HepG2 (cell line): ENCODE results near the gene BRD2. TPM values are rescaled to one million over a fixed set of nuclear protein-coding genes. Genes with fewer than 3 reads are reported as not detected.
A peak's percentile ranks its signal among the peaks of the same experiment; 100 is the strongest.

Experiments
- ARNTL ChIP-seq: sonication (generic); formaldehyde crosslinking; IDR thresholded peaks from 2 replicates; pipeline ENCODE4 v1.4.0; 2020; ENCODE audit warnings: mild to moderate bottlenecking, missing genetic modification reagents
- CBFB ChIP-seq: sonication (generic); formaldehyde crosslinking; IDR thresholded peaks from 2 replicates; pipeline ENCODE4 v1.4.0; 2020; ENCODE audit warnings: missing genetic modification reagents
- ELF3 ChIP-seq: IDR thresholded peaks from 2 replicates; pipeline ENCODE4 v1.6.1; 2016; ENCODE audit warnings: missing genetic modification reagents, missing compliant biosample characterization
- HMG20B ChIP-seq: conservative IDR thresholded peaks from 2 replicates; pipeline ENCODE4 v1.6.1; 2016; ENCODE audit warnings: missing genetic modification reagents, missing compliant biosample characterization
- IRF2 ChIP-seq: IDR thresholded peaks from 2 replicates; pipeline ENCODE4 v1.6.1; 2018; ENCODE audit warnings: missing genetic modification reagents, missing compliant biosample characterization
- JUN ChIP-seq: sonication (generic); formaldehyde crosslinking; IDR thresholded peaks from 2 replicates; pipeline ENCODE4 v1.4.0; 2020; ENCODE audit warnings: mild to moderate bottlenecking, missing genetic modification reagents
- MYC ChIP-seq: sonication (generic); formaldehyde crosslinking; IDR thresholded peaks from 2 replicates; pipeline ENCODE4 v1.9.0; 2021; ENCODE audit warnings: missing genetic modification reagents, borderline replicate concordance
- NCOA2 ChIP-seq: sonication (generic); formaldehyde crosslinking; IDR thresholded peaks from 2 replicates; pipeline ENCODE4 v1.8.0; 2022; ENCODE audit warnings: inconsistent platforms
- NCOR1 ChIP-seq: fragments of 200-600 bp; sonication (generic); IDR thresholded peaks from 2 replicates; pipeline ENCODE4 v1.7.0; 2017; ENCODE audit warnings: antibody characterized with exemption, low read length, borderline replicate concordance
- NFKB2 ChIP-seq: sonication (generic); formaldehyde crosslinking; IDR thresholded peaks from 2 replicates; pipeline ENCODE4 v1.4.0; 2020; ENCODE audit warnings: missing genetic modification reagents, borderline replicate concordance
- PLRG1 ChIP-seq: fragments of 450-650 bp; conservative IDR thresholded peaks from 2 replicates; pipeline ENCODE4 v1.6.1; 2016
- RXRA ChIP-seq: sonication (generic); formaldehyde crosslinking; IDR thresholded peaks from 2 replicates; pipeline ENCODE4 v1.5.1; 2020; ENCODE audit warnings: missing genetic modification reagents
- SOX5 ChIP-seq: IDR thresholded peaks from 2 replicates; pipeline ENCODE4 v1.6.1; 2016; ENCODE audit warnings: borderline replicate concordance
- ZNF160 ChIP-seq: sonication (generic); formaldehyde crosslinking; IDR thresholded peaks from 2 replicates; pipeline ENCODE4 v1.8.0; 2022; ENCODE audit warnings: mild to moderate bottlenecking, inconsistent platforms, missing genetic modification reagents
- ZNF274 ChIP-seq: sonication (generic); formaldehyde crosslinking; IDR thresholded peaks from 2 replicates; pipeline ENCODE4 v1.5.1; 2020; ENCODE audit warnings: mild to moderate bottlenecking, missing genetic modification reagents
- ZNF350 ChIP-seq: sonication (generic); formaldehyde crosslinking; IDR thresholded peaks from 2 replicates; pipeline ENCODE4 v1.4.0; 2020; ENCODE audit warnings: mild to moderate bottlenecking, low read depth, missing genetic modification reagents, borderline replicate concordance
- ZNF367 ChIP-seq: sonication (generic); formaldehyde crosslinking; IDR thresholded peaks from 2 replicates; pipeline ENCODE4 v1.4.0; 2020; ENCODE audit warnings: missing genetic modification reagents, borderline replicate concordance
- ZNF572 ChIP-seq: sonication (generic); formaldehyde crosslinking; IDR thresholded peaks from 2 replicates; pipeline ENCODE4 v1.5.1; 2020; ENCODE audit warnings: mild to moderate bottlenecking, missing genetic modification reagents
- polyA plus RNA-seq, 8 experiments: library from polyadenylated mRNA; depleted of rRNA in 3 of 8; stranded (reverse) in 7 of 8; unstranded in 1 of 8; fragments of >200 nt; fragmentation: Illumina TruSeq in 4 of 8; extraction: Trizol in 4 of 8; gene quantifications; 2 replicates each; pipeline versions ENCODE4 v1.2.1 to v1.2.3, GENCODE V29; 2011 to 2016; ENCODE audit warnings: low read depth in 4 of 8, missing spikeins in 1 of 8, mixed read lengths in 1 of 8; ENCODE audit not compliant: insufficient read depth in 1 of 8
- total RNA-seq, 5 experiments: library from RNA; depleted of rRNA; stranded (reverse); fragments of >200 nt; fragmentation: Illumina TruSeq; extraction: Trizol; gene quantifications; 2 replicates each; pipeline ENCODE4 v1.2.3, GENCODE V29; 2016; ENCODE audit warnings: low read depth in 1 of 5
- TF ChIP-seq, protein P1 (sequence below): sonication (generic); formaldehyde crosslinking; IDR thresholded peaks from 2 replicates; pipeline ENCODE4 v1.8.0; 2022; ENCODE audit warnings: mild to moderate bottlenecking, missing genetic modification reagents, moderate library complexity
- TF ChIP-seq, protein P2 (sequence below): sonication (generic); formaldehyde crosslinking; IDR thresholded peaks from 2 replicates; pipeline ENCODE4 v1.5.1; 2020; ENCODE audit warnings: mild to moderate bottlenecking, missing genetic modification reagents, borderline replicate concordance
- TF ChIP-seq, protein P3 (sequence below): sonication (generic); formaldehyde crosslinking; IDR thresholded peaks from 2 replicates; pipeline ENCODE4 v1.9.0; 2022; ENCODE audit warnings: low read depth, missing genetic modification reagents
- TF ChIP-seq, protein P4 (sequence below): sonication (generic); formaldehyde crosslinking; IDR thresholded peaks from 2 replicates; pipeline ENCODE4 v1.4.0; 2020; ENCODE audit warnings: missing genetic modification reagents
- TF ChIP-seq, protein P5 (sequence below): sonication (generic); formaldehyde crosslinking; IDR thresholded peaks from 2 replicates; pipeline ENCODE4 v1.4.0; 2020; ENCODE audit warnings: missing genetic modification reagents

The BRD2 gene
- total and polyA plus RNA-seq, 2 of the 13 experiments (the other 11 are each of a cell fraction or from before 2014, with no cell fraction given) = 143 to 202 TPM

DNA sequence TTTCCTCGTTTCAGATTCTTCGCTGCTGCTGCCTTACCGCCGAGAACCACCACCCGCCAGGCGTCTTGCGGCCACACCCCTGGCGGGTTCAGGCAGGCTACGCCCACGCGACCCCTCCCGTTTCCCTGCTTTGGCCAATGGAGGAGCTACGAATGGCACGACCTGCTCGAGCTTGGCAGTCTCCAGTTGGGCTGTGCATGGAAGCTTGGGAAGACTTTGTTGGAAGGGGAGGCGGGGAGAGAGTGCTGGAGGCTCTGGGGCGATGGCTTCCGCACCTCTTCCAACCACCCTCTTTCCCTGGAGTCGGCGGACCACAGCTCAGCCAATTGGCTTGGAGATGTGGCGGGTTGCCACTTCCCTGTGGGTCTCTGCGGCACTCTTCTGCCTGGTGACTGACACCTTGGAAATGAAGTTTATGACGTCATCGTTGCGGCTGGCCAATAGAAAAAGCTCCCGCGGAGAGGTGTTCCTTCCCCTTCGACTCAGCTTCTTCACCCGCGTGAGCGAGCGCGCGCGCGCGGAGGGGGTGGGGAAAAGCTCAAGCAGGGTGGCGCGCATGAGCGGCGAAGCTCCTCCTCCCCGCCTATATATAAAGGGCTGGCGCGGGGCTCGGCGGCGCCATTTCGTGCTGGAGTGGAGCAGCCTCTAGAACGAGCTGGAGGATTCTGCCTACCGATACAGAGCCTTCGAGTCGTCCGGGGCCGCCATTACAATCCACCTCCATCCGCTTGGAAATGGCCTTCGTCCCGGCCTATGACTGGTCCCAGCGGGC is 3.4 kb downstream of the BRD2 start (continued):
- TF ChIP-seq, protein P1, sequence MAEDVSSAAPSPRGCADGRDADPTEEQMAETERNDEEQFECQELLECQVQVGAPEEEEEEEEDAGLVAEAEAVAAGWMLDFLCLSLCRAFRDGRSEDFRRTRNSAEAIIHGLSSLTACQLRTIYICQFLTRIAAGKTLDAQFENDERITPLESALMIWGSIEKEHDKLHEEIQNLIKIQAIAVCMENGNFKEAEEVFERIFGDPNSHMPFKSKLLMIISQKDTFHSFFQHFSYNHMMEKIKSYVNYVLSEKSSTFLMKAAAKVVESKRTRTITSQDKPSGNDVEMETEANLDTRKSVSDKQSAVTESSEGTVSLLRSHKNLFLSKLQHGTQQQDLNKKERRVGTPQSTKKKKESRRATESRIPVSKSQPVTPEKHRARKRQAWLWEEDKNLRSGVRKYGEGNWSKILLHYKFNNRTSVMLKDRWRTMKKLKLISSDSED = no peak
- TF ChIP-seq MYC (CRISPR knock-in tag) = peak; percentile 18
- TF ChIP-seq RXRA (CRISPR knock-in tag) = no peak
- TF ChIP-seq ZNF367 (CRISPR knock-in tag) = 0 out of 2 replicates have a peak, but pooled peaks have one; percentile 83
- TF ChIP-seq, protein P2, sequence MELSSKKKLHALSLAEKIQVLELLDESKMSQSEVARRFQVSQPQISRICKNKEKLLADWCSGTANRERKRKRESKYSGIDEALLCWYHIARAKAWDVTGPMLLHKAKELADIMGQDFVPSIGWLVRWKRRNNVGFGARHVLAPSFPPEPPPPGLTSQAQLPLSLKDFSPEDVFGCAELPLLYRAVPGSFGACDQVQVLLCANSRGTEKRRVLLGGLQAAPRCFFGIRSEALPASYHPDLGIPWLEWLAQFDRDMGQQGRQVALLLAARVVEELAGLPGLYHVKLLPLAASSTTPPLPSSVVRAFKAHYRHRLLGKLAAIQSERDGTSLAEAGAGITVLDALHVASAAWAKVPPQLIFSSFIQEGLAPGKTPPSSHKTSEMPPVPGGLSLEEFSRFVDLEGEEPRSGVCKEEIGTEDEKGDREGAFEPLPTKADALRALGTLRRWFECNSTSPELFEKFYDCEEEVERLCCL = no peak
- peak; percentile 62 for TF ChIP-seq ARNTL
- no peak for TF ChIP-seq ZNF572 (CRISPR knock-in tag)
- peak; percentile 79; the same call in 1 of the 2 replicates for TF ChIP-seq IRF2 (CRISPR knock-in tag)
- TF ChIP-seq, protein P3, sequence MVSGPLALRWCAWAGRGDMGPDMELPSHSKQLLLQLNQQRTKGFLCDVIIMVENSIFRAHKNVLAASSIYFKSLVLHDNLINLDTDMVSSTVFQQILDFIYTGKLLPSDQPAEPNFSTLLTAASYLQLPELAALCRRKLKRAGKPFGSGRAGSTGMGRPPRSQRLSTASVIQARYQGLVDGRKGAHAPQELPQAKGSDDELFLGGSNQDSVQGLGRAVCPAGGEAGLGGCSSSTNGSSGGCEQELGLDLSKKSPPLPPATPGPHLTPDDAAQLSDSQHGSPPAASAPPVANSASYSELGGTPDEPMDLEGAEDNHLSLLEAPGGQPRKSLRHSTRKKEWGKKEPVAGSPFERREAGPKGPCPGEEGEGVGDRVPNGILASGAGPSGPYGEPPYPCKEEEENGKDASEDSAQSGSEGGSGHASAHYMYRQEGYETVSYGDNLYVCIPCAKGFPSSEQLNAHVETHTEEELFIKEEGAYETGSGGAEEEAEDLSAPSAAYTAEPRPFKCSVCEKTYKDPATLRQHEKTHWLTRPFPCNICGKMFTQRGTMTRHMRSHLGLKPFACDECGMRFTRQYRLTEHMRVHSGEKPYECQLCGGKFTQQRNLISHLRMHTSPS = no peak
- TF ChIP-seq ZNF274 (CRISPR knock-in tag) = peak; percentile 64; the same call in 1 of the 2 replicates
- TF ChIP-seq SOX5 = peak; percentile 53; the same call in 1 of the 2 replicates
- TF ChIP-seq, protein P4, sequence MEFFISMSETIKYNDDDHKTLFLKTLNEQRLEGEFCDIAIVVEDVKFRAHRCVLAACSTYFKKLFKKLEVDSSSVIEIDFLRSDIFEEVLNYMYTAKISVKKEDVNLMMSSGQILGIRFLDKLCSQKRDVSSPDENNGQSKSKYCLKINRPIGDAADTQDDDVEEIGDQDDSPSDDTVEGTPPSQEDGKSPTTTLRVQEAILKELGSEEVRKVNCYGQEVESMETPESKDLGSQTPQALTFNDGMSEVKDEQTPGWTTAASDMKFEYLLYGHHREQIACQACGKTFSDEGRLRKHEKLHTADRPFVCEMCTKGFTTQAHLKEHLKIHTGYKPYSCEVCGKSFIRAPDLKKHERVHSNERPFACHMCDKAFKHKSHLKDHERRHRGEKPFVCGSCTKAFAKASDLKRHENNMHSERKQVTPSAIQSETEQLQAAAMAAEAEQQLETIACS (CRISPR knock-in tag) = peak; percentile 99
- TF ChIP-seq ZNF160 (CRISPR knock-in tag) = no peak; the same call in 1 of the 2 replicates
- TF ChIP-seq PLRG1 = no peak
- TF ChIP-seq CBFB = peak; percentile 50; the same call in 1 of the 2 replicates
- peak; percentile 87 for TF ChIP-seq NFKB2 (CRISPR knock-in tag)
- TF ChIP-seq JUN (CRISPR knock-in tag) = peak; percentile 77
- no peak for TF ChIP-seq NCOR1
- peak; percentile 43; the same call in 1 of the 2 replicates for TF ChIP-seq ELF3 (CRISPR knock-in tag)
- 0 out of 2 replicates have a peak, but pooled peaks have one; percentile 59 for TF ChIP-seq HMG20B (CRISPR knock-in tag)
- TF ChIP-seq, protein P5, sequence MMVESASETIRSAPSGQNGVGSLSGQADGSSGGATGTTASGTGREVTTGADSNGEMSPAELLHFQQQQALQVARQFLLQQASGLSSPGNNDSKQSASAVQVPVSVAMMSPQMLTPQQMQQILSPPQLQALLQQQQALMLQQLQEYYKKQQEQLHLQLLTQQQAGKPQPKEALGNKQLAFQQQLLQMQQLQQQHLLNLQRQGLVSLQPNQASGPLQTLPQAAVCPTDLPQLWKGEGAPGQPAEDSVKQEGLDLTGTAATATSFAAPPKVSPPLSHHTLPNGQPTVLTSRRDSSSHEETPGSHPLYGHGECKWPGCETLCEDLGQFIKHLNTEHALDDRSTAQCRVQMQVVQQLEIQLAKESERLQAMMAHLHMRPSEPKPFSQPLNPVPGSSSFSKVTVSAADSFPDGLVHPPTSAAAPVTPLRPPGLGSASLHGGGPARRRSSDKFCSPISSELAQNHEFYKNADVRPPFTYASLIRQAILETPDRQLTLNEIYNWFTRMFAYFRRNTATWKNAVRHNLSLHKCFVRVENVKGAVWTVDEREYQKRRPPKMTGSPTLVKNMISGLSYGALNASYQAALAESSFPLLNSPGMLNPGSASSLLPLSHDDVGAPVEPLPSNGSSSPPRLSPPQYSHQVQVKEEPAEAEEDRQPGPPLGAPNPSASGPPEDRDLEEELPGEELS (CRISPR knock-in tag) = peak; percentile 34; the same call in 1 of the 2 replicates
- peak; percentile 74; the same call in 1 of the 2 replicates for TF ChIP-seq ZNF350
- TF ChIP-seq NCOA2 (CRISPR knock-in tag) = no peak
